Omental fat pad (tissue), 4 donors: ENCODE measurements around the gene ZNF2. TPM values are rescaled to one million over a fixed set of nuclear protein-coding genes. Genes with fewer than 3 reads are reported as not detected.
A peak's percentile ranks its signal among the peaks of the same experiment; 100 is the strongest.

ENCODE experiments used
- ATAC-seq: fragments of 150-250 bp; one replicate; pipeline ENCODE4 v1.9.1; 2016; ENCODE audit warnings: mild to moderate bottlenecking, moderate library complexity; ENCODE audit not compliant: low FRiP score
- DNase-seq: peaks from one replicate; pipeline ENCODE4 v3.0.0-alpha.2; 2019; ENCODE audit warnings: low spot score
- CTCF ChIP-seq, 3 donors: fragments of 450-650 bp; IDR thresholded peaks; one replicate each; pipeline ENCODE4 v1.5.1; 2016 to 2017; ENCODE audit warnings: antibody characterized with exemption in 3 of 3, mild to moderate bottlenecking in 3 of 3, moderate library complexity in 2 of 3
- total RNA-seq, 4 donors: library from RNA; depleted of rRNA; stranded (reverse); fragments of >200 nt; gene quantifications; one replicate each; pipeline ENCODE4 v1.1.0, GENCODE V29; 2016

ZNF2 gene
- total RNA-seq, 4 donors from 2014 or later: 2.1 to 7.4 (median 2.7) TPM

GRCh38 chr2:95204396-95204795 lies 38.8 kb downstream of the ZNF2 start:
- ATAC-seq (no peak), DNase-seq (no peak)
- no peak for TF ChIP-seq CTCF (IDR thresholded peaks at IDR 0.05)

DNA sequence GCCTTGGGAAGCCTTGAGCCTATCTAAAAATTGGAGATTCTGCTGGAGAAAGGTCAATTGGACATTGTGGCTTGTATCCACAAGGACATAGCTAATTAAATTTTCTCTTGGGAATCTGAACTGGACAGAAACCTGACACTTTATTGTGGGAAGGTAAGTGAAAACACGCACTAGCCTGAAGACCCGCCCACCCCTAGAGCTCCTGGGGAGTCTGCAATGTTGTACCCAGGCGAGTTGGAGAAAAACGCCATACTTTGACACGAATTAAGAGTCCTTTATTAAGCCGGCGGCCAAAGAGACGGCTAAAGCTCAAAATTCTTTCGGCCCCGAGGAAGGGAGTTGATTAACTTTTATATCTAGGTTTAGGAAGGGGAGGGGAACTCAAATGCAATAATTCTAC lies 40.5 kb downstream of the ZNF2 start:
- no peak for DNase-seq
- no peak for TF ChIP-seq CTCF (IDR thresholded peaks at IDR 0.05)
- ATAC-seq: no peak

DNA sequence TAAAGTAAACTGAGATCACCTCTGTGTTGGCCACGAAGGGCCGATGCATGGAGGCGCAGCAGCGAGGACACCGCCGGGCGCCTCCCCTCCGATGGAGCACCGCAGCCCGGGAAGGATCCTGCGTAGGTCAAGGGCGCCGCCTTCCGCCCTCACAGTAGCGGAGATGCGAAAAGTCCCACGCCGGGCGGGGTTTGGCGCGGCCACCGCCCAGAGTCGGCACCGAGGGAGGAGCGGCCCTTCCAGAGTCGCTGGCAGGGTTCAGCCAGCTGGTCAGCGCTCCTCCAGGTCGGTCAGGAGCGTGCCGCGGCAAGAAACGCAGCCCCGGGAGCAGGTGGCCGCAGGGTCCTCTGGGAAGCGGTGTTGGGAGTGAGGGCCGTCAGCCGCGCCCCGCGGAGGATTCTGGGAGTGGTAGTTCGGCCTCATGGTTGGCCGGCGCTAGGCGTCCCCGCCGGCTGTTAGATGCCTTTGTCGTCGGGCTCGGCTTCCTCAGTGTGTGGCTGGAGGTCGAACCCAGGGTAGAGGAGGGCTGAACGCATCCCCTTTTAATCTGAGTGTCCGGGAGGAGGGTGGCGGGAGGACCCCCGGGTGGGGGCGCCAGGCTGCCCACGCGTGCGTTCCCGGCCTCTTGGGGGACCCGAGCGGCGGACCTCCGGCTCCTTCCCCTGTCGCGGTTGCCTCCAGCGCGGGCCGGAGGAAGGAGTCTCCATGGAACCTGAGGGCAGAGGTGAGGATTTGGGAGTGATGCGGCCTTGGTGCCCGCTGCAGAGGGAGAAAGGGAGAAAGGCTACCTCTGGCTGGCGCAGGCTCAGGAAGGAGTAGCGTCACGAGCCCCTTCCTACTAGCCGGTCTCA lies 41.7 kb downstream of the ZNF2 start, which contains the start of gene ZNF892:
TSS of gene ZNF892 (plus strand) at position 411 of the 851 bp plus-strand sequence. CDS start at position 706, 295 bp downstream.
- peak; percentile 99 for ATAC-seq
- TF ChIP-seq CTCF (IDR thresholded peaks at IDR 0.05): no peak
- peak; percentile 72 for DNase-seq

DNA sequence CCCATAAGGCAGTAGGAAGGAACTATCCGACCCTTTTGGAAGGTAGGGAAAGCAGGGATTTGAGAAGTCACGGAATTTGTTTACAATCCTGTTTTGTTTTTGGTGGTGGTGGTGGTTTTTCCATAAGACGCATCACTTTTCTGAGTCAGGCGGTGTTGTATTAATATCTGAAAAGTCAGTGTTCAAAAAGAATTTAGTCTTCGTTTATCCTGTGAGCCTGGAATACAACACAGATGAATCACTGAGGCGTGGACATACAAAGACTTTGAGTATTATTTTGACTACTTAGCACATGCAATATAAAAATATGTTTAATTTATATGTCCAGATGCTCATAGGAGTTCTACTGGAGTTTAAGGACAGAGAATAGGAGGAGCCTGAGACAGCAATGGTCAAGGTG lies 42.5 kb downstream of the ZNF2 start:
- DNase-seq: no peak
- no peak for ATAC-seq
- no peak for TF ChIP-seq CTCF (IDR thresholded peaks at IDR 0.05)

DNA sequence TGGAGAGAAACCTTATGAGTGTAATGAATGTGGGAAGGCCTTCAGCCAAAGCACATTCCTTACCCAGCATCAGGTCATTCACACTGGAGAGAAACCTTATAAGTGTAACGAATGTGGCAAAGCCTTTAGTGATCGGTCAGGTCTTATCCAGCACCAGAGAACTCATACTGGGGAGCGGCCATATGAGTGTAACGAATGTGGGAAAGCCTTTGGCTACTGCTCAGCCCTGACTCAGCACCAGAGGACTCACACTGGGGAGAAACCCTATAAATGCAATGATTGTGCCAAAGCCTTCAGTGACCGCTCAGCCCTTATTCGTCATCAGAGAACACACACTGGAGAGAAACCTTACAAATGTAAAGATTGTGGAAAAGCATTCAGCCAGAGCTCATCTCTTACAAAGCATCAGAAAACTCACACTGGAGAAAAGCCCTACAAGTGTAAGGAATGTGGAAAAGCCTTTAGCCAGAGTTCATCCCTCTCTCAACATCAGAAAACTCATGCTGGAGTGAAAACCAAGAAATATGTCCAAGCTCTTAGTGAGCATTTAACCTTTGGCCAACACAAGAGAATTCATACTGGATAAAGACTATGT lies 49.5 kb downstream of the ZNF2 start:
- TF ChIP-seq CTCF (IDR thresholded peaks at IDR 0.05): no peak
- ATAC-seq (no peak), DNase-seq (no peak)

DNA sequence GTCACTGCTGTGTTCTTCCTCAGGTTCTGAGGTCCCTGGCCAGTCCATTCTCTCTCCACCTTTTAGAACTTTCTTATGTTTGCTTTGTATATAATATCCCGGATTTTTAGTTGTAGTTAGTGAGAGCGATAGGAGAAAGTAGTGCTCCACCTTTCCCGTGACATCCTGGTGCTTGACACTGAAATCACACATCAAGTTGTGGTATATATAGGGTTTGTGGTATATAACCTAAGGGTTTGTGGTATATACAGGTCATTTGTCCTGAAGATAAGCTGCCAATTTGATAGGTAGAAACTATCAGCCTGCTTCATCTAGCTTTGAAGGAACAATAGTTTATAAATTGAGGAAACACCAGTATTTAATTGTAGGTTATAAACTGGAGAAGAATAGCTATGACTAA lies 54.8 kb downstream of the ZNF2 start:
- ATAC-seq (no peak), DNase-seq (no peak)
- TF ChIP-seq CTCF (IDR thresholded peaks at IDR 0.05): no peak

- TF ChIP-seq CTCF (IDR thresholded peaks at IDR 0.05): no peak
- ATAC-seq (no peak), DNase-seq (no peak)
These were observed 60.0 kb downstream of the ZNF2 start for GRCh38 chr2:95225658-95226057.
